Adrenal gland (tissue), 5 donors: Measurements from ENCODE around the gene DNAJC3.

Source experiments
- POLR2A ChIP-seq, 2 donors: fragments of 450-650 bp; IDR thresholded peaks; one replicate each; pipeline ENCODE4 v1.6.1; 2017; ENCODE audit warnings: antibody characterized with exemption in 2 of 2, mild to moderate bottlenecking in 2 of 2, moderate library complexity in 1 of 2
- TF ChIP-seq, protein P1 (sequence below), 6 experiments: fragments of 450-650 bp in 4 of 6; fragments of 200-600 bp in 2 of 6; sonication (generic) in 1 of 6; IDR thresholded peaks; 1 replicate in 5 of 6; 2 replicates in 1 of 6; pipeline versions ENCODE4 v1.5.1 to v1.8.0; 2016 to 2021; ENCODE audit warnings: antibody characterized with exemption in 6 of 6, mild to moderate bottlenecking in 2 of 6, moderate library complexity in 1 of 6
- donor health status: DM: no; HTN: no; CAD: no.

DNA sequence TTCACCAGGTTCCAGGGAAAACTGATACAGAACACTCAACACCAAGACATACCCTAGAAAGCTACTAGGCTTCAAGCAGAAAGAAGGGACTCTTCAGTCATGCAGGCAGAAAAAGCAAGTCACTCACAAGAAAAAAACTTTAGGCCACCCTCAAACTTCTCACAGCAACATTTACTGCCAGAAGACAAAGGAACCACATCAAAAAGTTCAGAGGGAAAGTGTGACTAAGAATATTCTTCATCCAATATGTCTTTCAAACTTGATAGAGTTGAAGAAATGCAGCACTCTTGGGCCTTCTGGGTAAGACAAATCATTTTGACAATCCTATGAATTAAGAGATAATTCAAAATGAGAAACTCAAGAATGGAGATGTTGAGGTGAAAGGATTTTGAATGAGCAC lies 40.1 kb upstream of the DNAJC3 start:
- TF ChIP-seq, protein P1, sequence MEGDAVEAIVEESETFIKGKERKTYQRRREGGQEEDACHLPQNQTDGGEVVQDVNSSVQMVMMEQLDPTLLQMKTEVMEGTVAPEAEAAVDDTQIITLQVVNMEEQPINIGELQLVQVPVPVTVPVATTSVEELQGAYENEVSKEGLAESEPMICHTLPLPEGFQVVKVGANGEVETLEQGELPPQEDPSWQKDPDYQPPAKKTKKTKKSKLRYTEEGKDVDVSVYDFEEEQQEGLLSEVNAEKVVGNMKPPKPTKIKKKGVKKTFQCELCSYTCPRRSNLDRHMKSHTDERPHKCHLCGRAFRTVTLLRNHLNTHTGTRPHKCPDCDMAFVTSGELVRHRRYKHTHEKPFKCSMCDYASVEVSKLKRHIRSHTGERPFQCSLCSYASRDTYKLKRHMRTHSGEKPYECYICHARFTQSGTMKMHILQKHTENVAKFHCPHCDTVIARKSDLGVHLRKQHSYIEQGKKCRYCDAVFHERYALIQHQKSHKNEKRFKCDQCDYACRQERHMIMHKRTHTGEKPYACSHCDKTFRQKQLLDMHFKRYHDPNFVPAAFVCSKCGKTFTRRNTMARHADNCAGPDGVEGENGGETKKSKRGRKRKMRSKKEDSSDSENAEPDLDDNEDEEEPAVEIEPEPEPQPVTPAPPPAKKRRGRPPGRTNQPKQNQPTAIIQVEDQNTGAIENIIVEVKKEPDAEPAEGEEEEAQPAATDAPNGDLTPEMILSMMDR (IDR thresholded peaks at IDR 0.05), result no peak
- no peak for TF ChIP-seq POLR2A (IDR thresholded peaks at IDR 0.05)
